OCI-LY7 (cell line): ENCODE data around the gene PDK2. TPM values are rescaled to one million over a fixed set of nuclear protein-coding genes. Genes with fewer than 3 reads are reported as not detected.

ENCODE experiments used
- BruUV-seq: library from RNA; stranded (reverse); fragments of 400-500 nt; replicated peaks from 2 replicates; lab custom pipeline; 2021; lab: Mats Ljungman, UMichigan
- CTCF ChIA-PET: fragments of 300-600 bp; sonication (Branson Sonifier 250); formaldehyde crosslinking; loops from one replicate; lab custom pipeline; 2022; ENCODE audit warnings: antibody characterized with exemption; ENCODE audit not compliant: unreplicated experiment; lab: Charles Lee
- POLR2A ChIA-PET: fragments of 300-600 bp; sonication (Branson Sonifier 250); formaldehyde crosslinking; loops from one replicate; lab custom pipeline; 2022; ENCODE audit warnings: antibody characterized with exemption; lab: Charles Lee
- DNase-seq: peaks from one replicate; pipeline ENCODE4 v3.0.0-alpha.2; 2015; ENCODE audit warnings: low spot score
- H2AFZ ChIP-seq: fragments of 200-600 bp; sonication (generic), shearing (Covaris generic); 2 replicates; pipeline ENCODE4 v1.6.1; 2014; ENCODE audit warnings: mild to moderate bottlenecking, antibody characterized with exemption, low read length, moderate library complexity
- H3K27ac ChIP-seq: fragments of 200-600 bp; sonication (generic); 2 replicates; pipeline ENCODE4 v1.5.1; 2014; ENCODE audit warnings: mixed run types, low read depth, mild to moderate bottlenecking, moderate library complexity, low read length, inconsistent platforms; ENCODE audit not compliant: poor library complexity, severe bottlenecking
- H3K36me3 ChIP-seq: fragments of 200-600 bp; sonication (generic); 2 replicates; pipeline ENCODE4 v1.6.1; 2014; ENCODE audit warnings: mild to moderate bottlenecking, antibody characterized with exemption, low read length, moderate library complexity, mixed read lengths; ENCODE audit not compliant: insufficient read depth
- H3K4me1 ChIP-seq: fragments of 200-600 bp; sonication (generic); 2 replicates; pipeline ENCODE4 v1.5.1; 2014; ENCODE audit warnings: mild to moderate bottlenecking, low read length; ENCODE audit not compliant: insufficient read depth, poor library complexity, severe bottlenecking
- H3K4me2 ChIP-seq: fragments of 200-600 bp; sonication (generic); 2 replicates; pipeline ENCODE4 v1.6.1; 2014; ENCODE audit warnings: mild to moderate bottlenecking, low read length
- H3K4me3 ChIP-seq: fragments of 200-600 bp; sonication (generic); 2 replicates; pipeline ENCODE4 v1.5.1; 2014; ENCODE audit warnings: mild to moderate bottlenecking, low read depth, low read length; ENCODE audit not compliant: poor library complexity, severe bottlenecking
- H3K79me2 ChIP-seq: fragments of 200-600 bp; sonication (generic); 2 replicates; pipeline ENCODE4 v1.6.1; 2016; ENCODE audit warnings: low read depth, mild to moderate bottlenecking, low read length, moderate library complexity, mixed read lengths; ENCODE audit not compliant: insufficient read depth
- H3K9me2 ChIP-seq: fragments of 200-600 bp; sonication (generic); 2 replicates; pipeline ENCODE4 v1.6.1; 2016; ENCODE audit warnings: mild to moderate bottlenecking, low read length, mixed read lengths; ENCODE audit not compliant: insufficient read depth
- H3K9me3 ChIP-seq: fragments of 200-600 bp; sonication (generic); 2 replicates; pipeline ENCODE4 v1.6.1; 2014; ENCODE audit warnings: mild to moderate bottlenecking, mixed run types, low read length, mixed read lengths
- H4K20me1 ChIP-seq: fragments of 200-600 bp; sonication (generic); 2 replicates; pipeline ENCODE4 v1.6.1; 2014; ENCODE audit warnings: mild to moderate bottlenecking, antibody characterized with exemption, low read length, moderate library complexity, mixed read lengths; ENCODE audit not compliant: insufficient read depth
- CTCF ChIP-seq: fragments of 200-600 bp; sonication (generic); conservative IDR thresholded peaks from 2 replicates; pipeline ENCODE4 v1.5.1; 2014; ENCODE audit warnings: mild to moderate bottlenecking, antibody characterized with exemption, low read length, moderate library complexity, mixed read lengths
- EZH2phosphoT487 ChIP-seq: fragments of 200-600 bp; sonication (generic); IDR thresholded peaks from 2 replicates; pipeline ENCODE4 v1.6.1; 2018; ENCODE audit warnings: low read depth, borderline replicate concordance, mild to moderate bottlenecking, mixed run types, antibody characterized with exemption, low read length, moderate library complexity, mixed read lengths
- intact Hi-C: fragments of 100-400 bp; cut with micrococcal nuclease; formaldehyde crosslinking; loops from one replicate; pipeline ENCODE4 v1.10.0; 2022; ENCODE audit not compliant: unreplicated experiment
- total RNA-seq, 2 experiments: library from RNA; depleted of rRNA in 1 of 2; stranded (reverse); fragments of >200 nt in 1 of 2; shearing (Covaris generic) in 1 of 2; gene quantifications; 2 replicates each; pipeline ENCODE4 v1.2.3, GENCODE V29; 2014 to 2022

Gene PDK2
- total RNA-seq, 2 experiments from 2014 or later, result 21.8 to 27.7 TPM

GRCh38 chr17:50125420-50125997 lies 30.4 kb downstream of the PDK2 start:
- TF ChIP-seq CTCF (no peak), EZH2phosphoT487 (no peak)
- CTCF ChIA-PET, result no interaction called here
- no peak overlapping the region for H2AFZ ChIP-seq

GRCh38 chr17:50127697-50128361 lies 32.7 kb downstream of the PDK2 start:
- Histone ChIP-seq H3K36me3 (peaks cover 9% of the 10 kb centered on the region; the same call in 1 of the 2 replicates), H4K20me1 (no peaks in the 10 kb centered on the region), H2AFZ (no peak overlapping the region), H3K4me1 (peaks cover 11% of the 10 kb centered on the region), H3K9me2 (no peaks in the 10 kb centered on the region), H3K79me2 (no peaks in the 10 kb centered on the region), H3K4me2 (no peak overlapping the region; the same call in 1 of the 2 replicates), H3K27ac (no peak overlapping the region), H3K4me3 (no peak overlapping the region), H3K9me3 (no peaks in the 10 kb centered on the region)
- CTCF ChIA-PET, result no interaction called here
- intact Hi-C loops, result no loop called here
- POLR2A ChIA-PET, result no interaction called here
- no peak for TF ChIP-seq EZH2phosphoT487
- no peak for TF ChIP-seq CTCF
- DNase-seq, result no peak
- no TSS peak for BruUV-seq

More at GRCh38 chr17:50125420-50125997, 30.4 kb downstream of the PDK2 start:
- intact Hi-C loops, result no loop called here
- no TSS peak for BruUV-seq
- no peak overlapping the region for H3K4me3 ChIP-seq
- H3K9me2 ChIP-seq, result no peaks in the 10 kb centered on the region
- no peaks in the 10 kb centered on the region for H4K20me1 ChIP-seq
- POLR2A ChIA-PET, result interaction anchor here (0.6 kb wide), 1 partner anchor 11 kb away, joined by 5 read pairs; no protein-coding TSS in a partner anchor
- peaks cover 11% of the 10 kb centered on the region for H3K4me1 ChIP-seq
- H3K9me3 ChIP-seq, result no peaks in the 10 kb centered on the region
- no peak overlapping the region for H3K27ac ChIP-seq
- no peak for DNase-seq
- H3K36me3 ChIP-seq, result no peaks in the 10 kb centered on the region
- H3K4me2 ChIP-seq, result no peak overlapping the region
- H3K79me2 ChIP-seq, result no peaks in the 10 kb centered on the region
